Skeletal muscle tissue (tissue), 4 donors: ENCODE measurements around the gene MAOB. TPM values are rescaled to one million over a fixed set of nuclear protein-coding genes. Genes with fewer than 3 reads are reported as not detected.

Source experiments
- H3K27ac ChIP-seq: one replicate; pipeline ENCODE4 v1.7.0; 2013; ENCODE audit warnings: mild to moderate bottlenecking, low read depth, low read length, inconsistent platforms
- H3K27me3 ChIP-seq, 3 donors: one replicate each; pipeline ENCODE4 v1.7.0; 2013; ENCODE audit warnings: low read length in 3 of 3; ENCODE audit not compliant: control insufficient read depth in 3 of 3, insufficient read depth in 3 of 3
- H3K36me3 ChIP-seq, 3 donors: one replicate each; pipeline ENCODE4 v1.7.0; 2013; ENCODE audit warnings: low read length in 3 of 3; ENCODE audit not compliant: control insufficient read depth in 3 of 3, insufficient read depth in 3 of 3
- H3K4me1 ChIP-seq, 3 donors: one replicate each; pipeline ENCODE4 v1.7.0; 2013; ENCODE audit warnings: low read length in 3 of 3, mild to moderate bottlenecking in 3 of 3; ENCODE audit not compliant: control insufficient read depth in 3 of 3, insufficient read depth in 3 of 3
- H3K4me3 ChIP-seq, 3 donors: one replicate each; pipeline ENCODE4 v1.7.0; 2013; ENCODE audit warnings: low read length in 3 of 3
- H3K9ac ChIP-seq, 3 donors: one replicate each; pipeline ENCODE4 v1.7.0; 2013; ENCODE audit warnings: low read length in 3 of 3, mild to moderate bottlenecking in 3 of 3, moderate library complexity in 2 of 3, low read depth in 1 of 3
- H3K9me3 ChIP-seq, 3 donors: one replicate each; pipeline ENCODE4 v1.7.0; 2013; ENCODE audit warnings: low read length in 3 of 3; ENCODE audit not compliant: control insufficient read depth in 3 of 3
- total RNA-seq: library from RNA; depleted of rRNA; stranded (reverse); fragments of >200 nt; gene quantifications from one replicate; pipeline ENCODE4 v1.2.3, GENCODE V29; 2014
- donor health status: Osteomylitis.

MAOB gene
- total RNA-seq, 1 donor from 2014 or later: 1.0 TPM

- Histone ChIP-seq H3K4me1 (peaks cover 0 to 9% (median 3%) of the 10 kb centered on the region in 3 donors), H3K9me3 (no peaks in the 10 kb centered on the region), H3K9ac (no peak overlapping the region), H3K27me3 (peaks cover 0 to 4% (median 0%) of the 10 kb centered on the region in 3 donors), H3K27ac (no peak overlapping the region), H3K36me3 (peaks cover 0 to 4% (median 3%) of the 10 kb centered on the region in 3 donors), H3K4me3 (no peak overlapping the region)
These were observed 45.6 kb downstream of the MAOB start for GRCh38 chrX:43836435-43837184.

DNA sequence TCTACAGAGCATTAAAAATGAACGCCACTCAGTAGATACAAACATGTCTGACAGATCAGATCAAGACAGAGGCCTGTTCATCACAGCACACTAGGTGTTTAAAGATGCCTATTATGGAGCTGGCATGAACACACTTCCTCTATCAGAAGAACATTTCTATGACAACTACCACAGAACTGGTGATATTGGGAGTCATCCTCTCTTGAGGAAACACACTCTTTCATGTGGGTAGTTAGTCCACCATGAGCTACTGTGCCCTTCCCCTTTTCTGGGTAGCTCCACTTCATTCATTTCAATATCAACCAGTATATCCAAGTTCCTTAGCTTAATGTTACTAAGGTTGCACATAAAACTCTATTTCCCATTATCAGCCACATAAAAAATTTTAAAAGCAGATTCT, 46.7 kb downstream of the MAOB start:
- H3K9ac ChIP-seq: no peak overlapping the region
- peaks cover 0 to 4% (median 0%) of the 10 kb centered on the region in 3 donors for H3K27me3 ChIP-seq
- H3K27ac ChIP-seq: no peak overlapping the region
- no peaks in the 10 kb centered on the region for H3K9me3 ChIP-seq
- peaks cover 0 to 4% (median 3%) of the 10 kb centered on the region in 3 donors for H3K36me3 ChIP-seq
- H3K4me1 ChIP-seq: peaks cover 0 to 9% (median 3%) of the 10 kb centered on the region in 3 donors
- no peak overlapping the region for H3K4me3 ChIP-seq

- no peaks in the 10 kb centered on the region for H3K9me3 ChIP-seq
- H3K4me1 ChIP-seq: peaks cover 0 to 3% (median 0%) of the 10 kb centered on the region in 3 donors
- no peak overlapping the region for H3K9ac ChIP-seq
- no peaks in the 10 kb centered on the region for H3K27me3 ChIP-seq
- no peaks in the 10 kb centered on the region for H3K36me3 ChIP-seq
- H3K27ac ChIP-seq: no peak overlapping the region
- H3K4me3 ChIP-seq: no peak overlapping the region
These were observed 54.5 kb downstream of the MAOB start for GRCh38 chrX:43827791-43828190.

- H3K9me3 ChIP-seq: no peaks in the 10 kb centered on the region
- H3K4me1 ChIP-seq: no peaks in the 10 kb centered on the region
- H3K36me3 ChIP-seq: peaks cover 0 to 2% (median 0%) of the 10 kb centered on the region in 3 donors
- H3K9ac ChIP-seq: no peak overlapping the region
- H3K4me3 ChIP-seq: no peak overlapping the region
- no peak overlapping the region for H3K27ac ChIP-seq
- no peaks in the 10 kb centered on the region for H3K27me3 ChIP-seq
These were observed 60.2 kb downstream of the MAOB start for GRCh38 chrX:43822014-43822413.

DNA sequence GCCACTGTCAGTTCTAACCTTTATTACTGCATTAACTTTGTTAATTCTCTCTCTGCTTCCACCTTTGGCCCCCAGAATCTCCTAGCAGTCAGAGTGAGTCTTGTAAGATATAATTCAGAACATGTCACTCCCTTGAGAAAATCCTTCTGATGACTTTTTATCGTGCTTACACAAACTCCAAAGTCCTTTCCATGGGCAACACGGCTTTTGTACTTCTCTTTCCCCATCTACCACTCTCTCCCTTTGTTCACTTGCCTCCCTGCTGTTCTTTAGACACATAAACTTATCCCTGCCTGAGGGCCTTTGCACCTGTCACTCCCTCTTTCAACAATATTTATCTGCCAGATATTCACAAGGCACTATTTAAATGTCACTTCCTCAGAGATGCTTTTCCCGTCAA, 64.8 kb downstream of the MAOB start:
- Histone ChIP-seq H3K9ac (no peak overlapping the region), H3K9me3 (no peaks in the 10 kb centered on the region), H3K4me3 (no peak overlapping the region), H3K4me1 (no peaks in the 10 kb centered on the region), H3K27ac (no peak overlapping the region), H3K27me3 (no peaks in the 10 kb centered on the region), H3K36me3 (peaks cover 0 to 2% (median 0%) of the 10 kb centered on the region in 3 donors)

- H3K4me3 ChIP-seq: no peak overlapping the region
- no peak overlapping the region for H3K27ac ChIP-seq
- H3K9me3 ChIP-seq: no peaks in the 10 kb centered on the region
- no peaks in the 10 kb centered on the region for H3K4me1 ChIP-seq
- no peaks in the 10 kb centered on the region for H3K27me3 ChIP-seq
- H3K36me3 ChIP-seq: peaks cover 0 to 2% (median 0%) of the 10 kb centered on the region in 3 donors
- no peak overlapping the region for H3K9ac ChIP-seq
These were observed 67.0 kb downstream of the MAOB start for GRCh38 chrX:43815209-43815608.

DNA sequence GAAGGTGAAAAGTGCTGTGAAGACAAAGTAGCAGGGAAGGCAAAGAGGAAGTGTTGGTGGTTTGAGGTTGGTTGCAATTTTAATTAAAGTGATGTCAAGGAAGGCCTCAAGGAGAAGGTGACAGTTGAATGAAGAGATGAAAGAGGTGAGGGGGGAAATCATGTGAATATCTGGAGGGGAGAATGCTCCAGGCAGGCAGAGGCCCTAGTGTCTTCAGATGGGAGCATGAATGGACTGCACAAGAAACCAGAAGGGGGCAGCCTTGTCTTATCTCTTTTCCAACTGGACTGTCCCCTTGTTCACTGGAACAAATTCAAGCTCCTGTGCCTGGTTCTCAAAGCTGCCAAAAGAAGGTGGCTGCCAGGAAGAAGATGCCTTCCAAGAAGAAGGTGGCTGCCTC, 68.4 kb downstream of the MAOB start:
- Histone ChIP-seq H3K9me3 (no peaks in the 10 kb centered on the region), H3K27me3 (no peaks in the 10 kb centered on the region), H3K4me1 (no peaks in the 10 kb centered on the region), H3K9ac (no peak overlapping the region), H3K4me3 (no peak overlapping the region), H3K36me3 (peaks cover 0 to 2% (median 0%) of the 10 kb centered on the region in 3 donors), H3K27ac (no peak overlapping the region)

GRCh38 chrX:43813319-43813718, 68.9 kb downstream of the MAOB start:
- Histone ChIP-seq H3K4me3 (no peak overlapping the region), H3K36me3 (peaks cover 0 to 2% (median 0%) of the 10 kb centered on the region in 3 donors), H3K27ac (no peak overlapping the region), H3K9ac (no peak overlapping the region), H3K4me1 (no peaks in the 10 kb centered on the region), H3K9me3 (no peaks in the 10 kb centered on the region), H3K27me3 (no peaks in the 10 kb centered on the region)

GRCh38 chrX:43809463-43809862, 72.8 kb downstream of the MAOB start:
- H3K36me3 ChIP-seq: no peaks in the 10 kb centered on the region
- peaks cover 0 to 4% (median 0%) of the 10 kb centered on the region in 3 donors for H3K4me1 ChIP-seq
- peaks cover 0 to 2% (median 0%) of the 10 kb centered on the region in 3 donors for H3K27me3 ChIP-seq
- no peak overlapping the region for H3K27ac ChIP-seq
- H3K9me3 ChIP-seq: no peaks in the 10 kb centered on the region
- no peak overlapping the region for H3K9ac ChIP-seq
- H3K4me3 ChIP-seq: no peak overlapping the region

- Histone ChIP-seq H3K27me3 (peaks cover 0 to 2% (median 0%) of the 10 kb centered on the region in 3 donors), H3K4me3 (no peak overlapping the region), H3K4me1 (peaks cover 0 to 4% (median 0%) of the 10 kb centered on the region in 3 donors), H3K9me3 (no peaks in the 10 kb centered on the region), H3K36me3 (no peaks in the 10 kb centered on the region), H3K27ac (no peak overlapping the region), H3K9ac (no peak overlapping the region)
These were observed 74.0 kb downstream of the MAOB start for GRCh38 chrX:43808231-43808630.
